Measurements from ENCODE around the gene TMEM131. TPM values are rescaled to one million over a fixed set of nuclear protein-coding genes. Genes with fewer than 3 reads are reported as not detected.
"Not testable (repeated sequence)": the region's sequence is repeated elsewhere in the genome, so short reads cannot be mapped to it uniquely, and the experiment has no call there.

Gene TMEM131
- total and polyA plus RNA-seq, 2 donors: 18.2 to 68.6 TPM

DNA sequence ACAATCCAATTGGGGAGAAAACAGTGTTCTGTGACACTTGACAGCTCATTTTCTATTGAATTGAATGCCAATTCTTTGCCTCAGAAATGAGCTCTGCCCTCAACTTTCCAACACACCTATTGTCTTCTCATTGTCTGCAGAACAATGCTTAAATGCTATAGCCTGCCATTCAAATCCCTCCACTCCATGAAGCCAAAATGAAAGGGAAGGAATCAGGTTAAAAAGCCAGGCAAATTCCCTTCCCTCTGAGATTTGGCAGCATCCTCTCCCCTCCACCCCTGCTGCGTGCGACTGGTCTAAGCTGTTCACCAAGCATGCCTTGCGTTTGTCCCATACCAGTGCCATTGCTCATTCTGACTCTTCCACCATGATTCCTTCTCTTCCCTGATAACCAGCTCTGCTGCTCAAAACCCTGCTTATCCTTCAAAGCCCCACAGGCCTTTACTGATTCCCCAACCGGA, 32.4 kb upstream of the TMEM131 start:
- Histone ChIP-seq H3K4me3 (ENCODE audit: low read depth, low read length) (no peak overlapping the region), H3K36me3 (ENCODE audit: insufficient read depth) (no peaks in the 10 kb centered on the region), H3K27ac (ENCODE audit: low read depth) (no peak overlapping the region), H3K4me1 (ENCODE audit: insufficient read depth) (no peaks in the 10 kb centered on the region)
- DNase-seq (ENCODE audit: extremely low spot score): no peak
- 81% methylated on average over 4 of the region's 4 CpGs for WGBS

DNA sequence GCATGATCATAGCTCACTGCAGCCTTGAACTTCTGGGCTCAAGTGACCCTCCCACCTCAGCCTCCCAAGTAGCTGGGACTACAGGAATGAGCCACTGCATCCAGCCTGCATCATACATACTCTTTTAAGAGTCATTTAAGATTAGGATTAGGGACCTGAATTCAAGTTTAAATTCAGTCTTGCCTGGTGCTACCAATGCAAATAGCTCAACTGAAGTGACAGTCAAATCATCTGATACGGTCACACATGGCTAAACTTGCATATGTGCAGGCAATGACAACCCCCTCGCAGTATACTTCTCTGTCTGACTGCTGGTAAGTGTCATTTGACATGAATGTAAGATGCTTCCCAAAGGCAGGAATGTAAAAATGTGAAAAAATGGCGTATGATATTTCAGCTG, 31.8 kb upstream of the TMEM131 start:
- DNase-seq (ENCODE audit: extremely low spot score): no peak
- Histone ChIP-seq H3K36me3 (ENCODE audit: insufficient read depth) (no peaks in the 10 kb centered on the region), H3K4me1 (ENCODE audit: insufficient read depth) (no peaks in the 10 kb centered on the region), H3K27ac (ENCODE audit: low read depth) (no peak overlapping the region), H3K4me3 (ENCODE audit: low read depth, low read length) (no peak overlapping the region)
- WGBS: 88% methylated on average over 3 of the region's 3 CpGs

DNA sequence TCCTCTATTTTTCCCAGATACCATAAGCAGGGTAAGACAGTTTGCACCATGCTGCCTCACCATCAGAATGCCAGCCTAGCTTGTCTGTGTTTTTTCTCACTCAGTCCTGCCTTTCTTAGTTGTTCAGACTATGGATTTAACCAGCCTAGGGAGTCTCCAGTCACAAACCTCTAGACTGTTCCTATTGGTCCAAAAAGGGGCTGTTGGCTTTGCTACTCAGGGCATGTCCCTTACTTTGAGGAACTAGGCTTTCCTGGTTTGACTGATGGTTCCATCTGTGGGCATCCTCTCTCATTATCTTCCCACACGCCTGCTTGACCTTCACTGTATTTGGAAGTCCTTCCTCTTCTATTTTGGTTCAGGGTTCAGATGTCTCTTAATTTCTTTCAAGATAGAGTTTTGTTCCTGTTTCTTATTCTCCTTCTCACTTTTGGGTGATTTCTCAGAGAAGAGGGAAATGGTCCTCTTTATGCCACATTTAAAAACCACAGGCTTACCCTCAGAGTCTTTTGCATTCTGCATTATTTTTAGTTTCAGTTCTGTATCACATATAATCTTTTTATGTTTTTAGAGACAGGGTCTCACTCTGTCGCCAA, 31.3 kb upstream of the TMEM131 start:
- no peak for DNase-seq (ENCODE audit: extremely low spot score)
- no peak overlapping the region for H3K27ac ChIP-seq (ENCODE audit: low read depth)
- no peak overlapping the region for H3K4me3 ChIP-seq (ENCODE audit: low read depth, low read length)
- H3K4me1 ChIP-seq (ENCODE audit: insufficient read depth): no peaks in the 10 kb centered on the region
- no peaks in the 10 kb centered on the region for H3K36me3 ChIP-seq (ENCODE audit: insufficient read depth)
- WGBS: 77% methylated on average over 2 of the region's 2 CpGs

- Histone ChIP-seq H3K27ac (ENCODE audit: low read depth) (no peak overlapping the region), H3K36me3 (ENCODE audit: insufficient read depth) (no peaks in the 10 kb centered on the region), H3K4me3 (ENCODE audit: low read depth, low read length) (no peak overlapping the region), H3K4me1 (ENCODE audit: insufficient read depth) (no peaks in the 10 kb centered on the region)
- DNase-seq (ENCODE audit: extremely low spot score): no peak
- 60% methylated on average over 5 of the region's 5 CpGs for WGBS
Observed at GRCh38 chr2:98026292-98026691, 30.5 kb upstream of the TMEM131 start.

GRCh38 chr2:98025481-98026037, 29.8 kb upstream of the TMEM131 start:
- no peaks in the 10 kb centered on the region for H3K36me3 ChIP-seq (ENCODE audit: insufficient read depth)

GRCh38 chr2:98022067-98022466, 26.3 kb upstream of the TMEM131 start:
- 92% methylated on average over 3 of the region's 3 CpGs for WGBS
- not testable (repeated sequence) for H3K27ac ChIP-seq (ENCODE audit: low read depth); DNase-seq (ENCODE audit: extremely low spot score); H3K4me1 ChIP-seq (ENCODE audit: insufficient read depth); H3K4me3 ChIP-seq (ENCODE audit: low read depth, low read length); H3K36me3 ChIP-seq (ENCODE audit: insufficient read depth)

More at GRCh38 chr2:98025481-98026037, 29.8 kb upstream of the TMEM131 start:
- Histone ChIP-seq H3K27ac (ENCODE audit: low read depth) (no peak overlapping the region), H3K4me3 (ENCODE audit: low read depth, low read length) (no peak overlapping the region), H3K4me1 (ENCODE audit: insufficient read depth) (no peaks in the 10 kb centered on the region)
- no peak for DNase-seq (ENCODE audit: extremely low spot score)

- Histone ChIP-seq H3K36me3 (ENCODE audit: insufficient read depth) (no peaks in the 10 kb centered on the region), H3K27ac (ENCODE audit: low read depth) (no peak overlapping the region), H3K4me1 (ENCODE audit: insufficient read depth) (no peaks in the 10 kb centered on the region), H3K4me3 (ENCODE audit: low read depth, low read length) (no peak overlapping the region)
- no peak for DNase-seq (ENCODE audit: extremely low spot score)
- WGBS: 89% methylated on average over 11 of the region's 11 CpGs
Observed at GRCh38 chr2:98020992-98021713, 25.4 kb upstream of the TMEM131 start.

GRCh38 chr2:98020516-98020915, 24.8 kb upstream of the TMEM131 start:
- Histone ChIP-seq H3K27ac (ENCODE audit: low read depth) (no peak overlapping the region), H3K4me1 (ENCODE audit: insufficient read depth) (no peaks in the 10 kb centered on the region), H3K4me3 (ENCODE audit: low read depth, low read length) (no peak overlapping the region), H3K36me3 (ENCODE audit: insufficient read depth) (no peaks in the 10 kb centered on the region)
- WGBS: 88% methylated on average over 6 of the region's 6 CpGs
- DNase-seq (ENCODE audit: extremely low spot score): no peak

DNA sequence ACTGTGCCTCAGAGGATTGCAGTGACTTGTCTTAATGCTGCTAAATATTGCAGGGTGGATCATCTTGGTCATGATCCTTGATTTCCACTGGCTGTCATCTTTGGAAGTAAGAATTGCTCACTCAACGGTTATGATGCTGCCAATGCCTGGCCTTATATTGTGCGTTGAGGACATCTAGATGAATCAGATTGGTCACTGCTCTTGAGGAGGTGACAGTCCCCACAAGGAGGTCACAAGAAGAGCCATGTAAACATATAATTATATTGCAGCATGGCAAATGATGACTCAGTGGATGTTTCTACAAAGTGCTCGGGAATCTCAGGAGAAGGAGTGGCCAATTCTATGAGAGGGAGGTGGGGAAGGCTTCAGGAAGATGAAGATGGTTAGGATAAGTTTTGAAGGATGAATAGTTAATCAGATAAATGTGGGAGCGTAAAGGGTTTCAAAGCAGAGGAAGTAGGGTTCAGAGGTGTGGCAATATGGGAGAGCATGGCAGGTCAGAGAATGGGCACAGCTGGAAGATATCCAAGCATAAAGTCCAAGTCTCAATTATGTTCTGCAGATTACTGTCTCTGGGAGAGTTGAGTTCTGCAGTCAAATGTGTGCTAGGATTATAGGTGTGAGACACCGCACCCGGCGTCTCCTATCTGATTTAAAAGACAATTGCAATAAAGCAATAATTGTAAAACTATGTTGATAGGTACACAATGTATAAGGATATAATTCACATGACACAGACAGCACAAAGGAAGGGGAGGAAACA, 21.3 kb upstream of the TMEM131 start:
- Histone ChIP-seq H3K36me3 (ENCODE audit: insufficient read depth) (no peaks in the 10 kb centered on the region), H3K4me1 (ENCODE audit: insufficient read depth) (no peaks in the 10 kb centered on the region), H3K27ac (ENCODE audit: low read depth) (no peak overlapping the region), H3K4me3 (ENCODE audit: low read depth, low read length) (no peak overlapping the region)
- 88% methylated on average over 7 of the region's 7 CpGs for WGBS
- DNase-seq (ENCODE audit: extremely low spot score): no peak

DNA sequence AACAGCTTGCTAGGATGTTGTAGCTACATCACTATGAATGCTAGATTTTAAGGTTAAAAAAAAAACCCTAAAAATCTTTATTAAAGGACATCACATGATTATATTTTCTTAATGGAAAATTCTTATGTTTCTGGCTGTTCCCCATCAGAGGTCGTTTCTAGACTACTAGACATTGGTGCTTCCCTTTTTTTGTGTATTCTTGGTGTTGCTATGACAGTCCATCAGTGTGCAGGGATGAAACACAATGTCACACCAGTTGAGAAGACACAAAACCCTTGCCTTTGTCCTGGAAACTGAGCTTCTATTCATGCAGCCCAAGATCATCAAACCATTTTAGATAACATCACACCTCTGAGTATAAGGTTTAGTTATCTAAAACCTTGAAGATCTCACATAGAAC, 19.9 kb upstream of the TMEM131 start:
- no peak for DNase-seq (ENCODE audit: extremely low spot score)
- H3K36me3 ChIP-seq (ENCODE audit: insufficient read depth): no peaks in the 10 kb centered on the region
- no peak overlapping the region for H3K4me3 ChIP-seq (ENCODE audit: low read depth, low read length)
- H3K4me1 ChIP-seq (ENCODE audit: insufficient read depth): no peaks in the 10 kb centered on the region
- 47% methylated on average over 1 of the region's 1 CpG for WGBS
- no peak overlapping the region for H3K27ac ChIP-seq (ENCODE audit: low read depth)

DNA sequence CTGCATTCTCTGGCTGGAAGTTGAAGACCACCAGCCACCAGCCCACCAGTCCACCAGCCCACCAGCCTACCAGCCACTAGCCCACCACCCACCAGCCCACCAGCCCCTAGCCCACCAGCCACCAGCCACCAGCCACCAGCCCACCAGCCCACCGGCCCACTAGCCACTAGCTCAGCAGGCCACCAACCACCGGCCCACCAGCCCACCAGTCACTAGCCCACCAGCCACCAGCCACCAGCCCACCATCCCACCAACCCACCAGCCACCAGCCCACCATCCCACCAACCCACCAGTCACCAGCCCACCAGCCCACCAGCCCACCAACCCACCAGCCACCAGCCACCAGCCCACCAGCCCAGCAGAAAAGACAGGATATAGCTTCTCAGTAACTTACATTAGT, 18.6 kb upstream of the TMEM131 start:
- no peaks in the 10 kb centered on the region for H3K4me1 ChIP-seq (ENCODE audit: insufficient read depth)
- H3K4me3 ChIP-seq (ENCODE audit: low read depth, low read length): no peak overlapping the region
- no peak overlapping the region for H3K27ac ChIP-seq (ENCODE audit: low read depth)
- H3K36me3 ChIP-seq (ENCODE audit: insufficient read depth): no peaks in the 10 kb centered on the region
- no peak for DNase-seq (ENCODE audit: extremely low spot score)
- 98% methylated on average over 2 of the region's 2 CpGs for WGBS

- Histone ChIP-seq H3K27ac (ENCODE audit: low read depth) (no peak overlapping the region), H3K4me1 (ENCODE audit: insufficient read depth) (no peaks in the 10 kb centered on the region), H3K36me3 (ENCODE audit: insufficient read depth) (no peaks in the 10 kb centered on the region), H3K4me3 (ENCODE audit: low read depth, low read length) (peak overlapping the region; percentile 12)
- WGBS: 75% methylated on average over 15 of the region's 15 CpGs
- DNase-seq (ENCODE audit: extremely low spot score): no peak
Observed at GRCh38 chr2:98013407-98014042, 17.8 kb upstream of the TMEM131 start.

DNA sequence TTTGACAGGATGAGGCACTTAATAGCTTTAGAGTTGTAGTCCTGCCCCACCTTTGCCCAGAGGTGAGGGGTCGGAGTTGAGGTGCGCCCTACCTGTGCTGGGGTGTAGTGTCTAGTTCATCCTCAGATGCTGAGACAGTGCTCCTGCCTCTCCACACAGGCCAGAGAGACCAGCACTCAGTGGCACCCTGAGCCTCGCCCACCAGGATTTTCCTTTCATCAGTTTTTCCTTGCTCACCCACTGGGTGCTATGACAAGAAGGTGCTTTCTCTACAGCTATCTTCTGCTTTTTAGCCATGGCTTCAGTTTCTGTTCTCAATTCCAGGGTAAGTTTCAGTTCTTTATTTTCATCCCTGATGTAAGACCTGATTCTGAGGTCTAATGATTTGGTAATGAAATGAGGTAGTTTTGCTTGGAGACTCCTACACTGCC, 16.8 kb upstream of the TMEM131 start:
- no peak for DNase-seq (ENCODE audit: extremely low spot score)
- 97% methylated on average over 3 of the region's 3 CpGs for WGBS
- no peaks in the 10 kb centered on the region for H3K4me1 ChIP-seq (ENCODE audit: insufficient read depth)

More for the DNA sequence above, 16.8 kb upstream of the TMEM131 start:
- H3K4me3 ChIP-seq (ENCODE audit: low read depth, low read length): no peak overlapping the region
- no peak overlapping the region for H3K27ac ChIP-seq (ENCODE audit: low read depth)
- no peaks in the 10 kb centered on the region for H3K36me3 ChIP-seq (ENCODE audit: insufficient read depth)

Measured in urinary bladder (tissue), 4 donors.